ENCODE data around the gene MT2A. TPM values are rescaled to one million over a fixed set of nuclear protein-coding genes. Genes with fewer than 3 reads are reported as not detected.

The MT2A gene
- total RNA-seq, 4 donors from 2014 or later: 42.8 to 285 (median 54.6) TPM

DNA sequence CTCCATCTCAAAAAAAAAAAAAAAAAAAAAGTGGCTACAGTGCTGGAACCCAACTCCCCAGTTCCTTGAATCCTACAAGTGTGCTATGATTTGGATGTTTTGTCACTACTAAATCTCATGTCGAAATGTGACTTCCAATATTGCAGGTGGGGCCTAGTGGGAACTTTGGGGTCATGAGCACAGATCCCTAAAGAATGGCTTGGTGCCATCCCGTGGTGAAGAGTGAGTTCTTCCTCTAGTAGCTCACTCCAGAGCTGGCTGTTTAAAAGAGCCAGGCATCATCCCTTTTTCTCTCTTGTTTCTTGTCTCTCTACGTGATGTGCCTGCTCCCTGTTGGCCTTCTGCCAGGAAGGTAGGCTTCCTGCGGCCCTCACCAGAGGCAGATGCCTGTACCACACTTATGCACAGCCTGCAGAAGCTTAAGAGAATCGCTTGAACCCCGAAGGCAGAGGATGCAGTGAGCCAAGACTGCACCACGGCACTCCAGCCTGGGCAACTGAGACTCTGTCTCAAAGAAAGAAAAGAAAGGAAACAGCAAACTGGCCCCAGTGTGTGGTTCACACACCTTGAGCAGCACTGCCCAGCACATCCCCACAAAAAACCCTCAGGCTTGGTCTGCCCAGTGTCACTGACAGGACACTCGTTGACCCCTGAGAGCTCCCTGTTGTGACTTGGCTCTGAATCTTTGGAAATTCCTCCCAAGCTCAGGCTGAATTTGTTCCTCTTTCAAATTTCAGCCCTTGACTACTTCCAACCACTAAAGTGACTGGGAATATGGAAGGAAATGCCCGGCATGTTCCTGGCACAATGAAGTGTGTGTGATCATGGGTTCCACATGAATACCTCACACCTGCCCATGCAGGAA, 20.3 kb downstream of the MT2A start:
- no peaks in the 10 kb centered on the region for H3K9me3 ChIP-seq
- no peaks in the 10 kb centered on the region for H3K36me3 ChIP-seq
- DNase-seq: peak in 1 of 2 donors; percentile 30
- peak overlapping the region; percentile 28 to 95 (median 58) for H3K27ac ChIP-seq
- H3K27me3 ChIP-seq: no peaks in the 10 kb centered on the region
- TF ChIP-seq POLR2A (IDR thresholded peaks at IDR 0.05): no peak
- TF ChIP-seq, protein P1, sequence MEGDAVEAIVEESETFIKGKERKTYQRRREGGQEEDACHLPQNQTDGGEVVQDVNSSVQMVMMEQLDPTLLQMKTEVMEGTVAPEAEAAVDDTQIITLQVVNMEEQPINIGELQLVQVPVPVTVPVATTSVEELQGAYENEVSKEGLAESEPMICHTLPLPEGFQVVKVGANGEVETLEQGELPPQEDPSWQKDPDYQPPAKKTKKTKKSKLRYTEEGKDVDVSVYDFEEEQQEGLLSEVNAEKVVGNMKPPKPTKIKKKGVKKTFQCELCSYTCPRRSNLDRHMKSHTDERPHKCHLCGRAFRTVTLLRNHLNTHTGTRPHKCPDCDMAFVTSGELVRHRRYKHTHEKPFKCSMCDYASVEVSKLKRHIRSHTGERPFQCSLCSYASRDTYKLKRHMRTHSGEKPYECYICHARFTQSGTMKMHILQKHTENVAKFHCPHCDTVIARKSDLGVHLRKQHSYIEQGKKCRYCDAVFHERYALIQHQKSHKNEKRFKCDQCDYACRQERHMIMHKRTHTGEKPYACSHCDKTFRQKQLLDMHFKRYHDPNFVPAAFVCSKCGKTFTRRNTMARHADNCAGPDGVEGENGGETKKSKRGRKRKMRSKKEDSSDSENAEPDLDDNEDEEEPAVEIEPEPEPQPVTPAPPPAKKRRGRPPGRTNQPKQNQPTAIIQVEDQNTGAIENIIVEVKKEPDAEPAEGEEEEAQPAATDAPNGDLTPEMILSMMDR (IDR thresholded peaks at IDR 0.05): no peak
- 61 to 70% methylated on average over 9 of the region's 9 CpGs for whole genome bisulfite sequencing, 2 donors
- peaks cover 0 to 10% of the 10 kb centered on the region in 2 donors for H3K4me1 ChIP-seq
- intact Hi-C loops (cut with DNase I): no loop called here
- no peak overlapping the region for H3K4me3 ChIP-seq (replicated peaks in 1 of 3)

GRCh38 chr16:56629531-56629930, 21.1 kb downstream of the MT2A start:
- Histone ChIP-seq H3K27me3 (no peaks in the 10 kb centered on the region), H3K4me3 (replicated peaks in 1 of 3) (no peak overlapping the region), H3K36me3 (no peaks in the 10 kb centered on the region), H3K27ac (peak overlapping the region in 1 of 3 donors; percentile 95), H3K9me3 (no peaks in the 10 kb centered on the region), H3K4me1 (peaks cover 0 to 10% of the 10 kb centered on the region in 2 donors)
- TF ChIP-seq POLR2A (IDR thresholded peaks at IDR 0.05): no peak
- WGBS, 2 donors: 91 to 95% methylated on average over 3 of the region's 3 CpGs
- DNase-seq: no peak
- intact Hi-C loops (cut with DNase I): no loop called here

DNA sequence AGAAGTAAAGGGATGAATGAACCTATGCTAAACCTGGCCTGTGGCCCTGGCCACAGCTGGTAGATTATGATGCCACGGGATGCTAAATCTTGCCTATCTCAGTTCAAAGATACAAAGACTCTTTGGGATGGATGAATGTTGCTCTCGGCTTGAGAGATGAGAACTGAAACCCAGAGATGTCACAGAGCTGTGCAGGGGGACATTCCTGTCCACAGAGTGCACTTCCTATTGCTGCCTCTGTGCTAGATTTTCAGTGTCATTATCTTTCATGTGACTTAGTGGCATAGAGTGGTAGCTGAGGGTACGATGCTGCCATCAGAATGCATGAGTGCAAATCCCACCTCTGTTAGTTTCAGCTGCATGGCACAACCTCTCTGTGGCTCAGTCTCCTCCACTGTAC, 21.8 kb downstream of the MT2A start:
- H3K27ac ChIP-seq: no peak overlapping the region
- H3K4me3 ChIP-seq (replicated peaks in 1 of 3): no peak overlapping the region
- no peaks in the 10 kb centered on the region for H3K9me3 ChIP-seq
- intact Hi-C loops (cut with DNase I): no loop called here
- peaks cover 0 to 10% of the 10 kb centered on the region in 2 donors for H3K4me1 ChIP-seq
- DNase-seq: no peak
- peaks cover 1% of the 10 kb centered on the region for H3K27me3 ChIP-seq
- 82 to 93% methylated on average over 3 of the region's 3 CpGs for WGBS, 2 donors
- TF ChIP-seq POLR2A (IDR thresholded peaks at IDR 0.05): no peak
- TF ChIP-seq, protein P1 (IDR thresholded peaks at IDR 0.05): no peak
- no peaks in the 10 kb centered on the region for H3K36me3 ChIP-seq

DNA sequence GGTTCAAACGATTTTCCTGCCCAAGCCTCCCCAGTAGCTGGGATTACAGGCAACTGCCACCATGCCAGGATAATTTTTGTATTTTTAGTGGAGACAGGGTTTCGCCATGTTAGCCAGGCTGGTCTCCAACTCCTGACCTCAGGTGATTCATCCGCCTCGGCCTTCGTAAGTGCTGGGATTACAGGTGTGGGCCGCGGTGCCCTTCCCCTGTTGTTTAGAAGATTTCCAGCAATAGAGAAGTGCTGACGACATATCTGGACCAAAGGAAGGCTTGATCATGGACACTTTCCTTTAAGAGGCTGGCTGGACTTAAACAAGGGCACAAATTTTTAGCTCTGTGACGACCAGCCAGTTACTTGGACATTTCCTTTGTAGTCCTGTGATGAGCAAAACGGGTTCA, 22.8 kb downstream of the MT2A start:
- Histone ChIP-seq H3K27me3 (peaks cover 4% of the 10 kb centered on the region), H3K9me3 (no peaks in the 10 kb centered on the region), H3K27ac (peak overlapping the region in 1 of 3 donors; percentile 73), H3K4me3 (replicated peaks in 1 of 3) (no peak overlapping the region), H3K4me1 (peaks cover 0 to 10% of the 10 kb centered on the region in 2 donors), H3K36me3 (no peaks in the 10 kb centered on the region)
- TF ChIP-seq POLR2A (IDR thresholded peaks at IDR 0.05): no peak
- TF ChIP-seq, protein P1 (IDR thresholded peaks at IDR 0.05): no peak
- DNase-seq: no peak
- intact Hi-C loops (cut with DNase I): no loop called here
- 89 to 93% methylated on average over 10 of the region's 10 CpGs for WGBS, 2 donors

DNA sequence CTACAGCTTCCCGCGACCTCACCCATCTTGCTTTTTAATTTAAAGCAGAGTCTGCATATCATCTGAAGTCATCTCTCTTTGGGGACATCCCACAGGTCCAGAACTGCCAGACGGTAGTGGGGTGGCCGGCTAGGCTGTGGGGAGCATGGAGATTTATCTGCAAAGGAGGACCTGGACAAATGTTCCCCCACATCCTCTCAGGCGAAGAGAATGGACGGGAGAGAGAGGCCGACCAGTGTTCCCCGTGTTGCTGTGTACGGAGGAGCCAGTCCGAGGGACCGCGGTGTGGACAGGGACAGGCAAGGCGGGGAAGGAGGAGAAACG, 23.4 kb downstream of the MT2A start:
- H3K36me3 ChIP-seq: no peaks in the 10 kb centered on the region
- WGBS, 2 donors: 26 to 32% methylated on average over 12 to 14 of the region's 14 CpGs
- DNase-seq: no peak
- peaks cover 0 to 10% of the 10 kb centered on the region in 2 donors for H3K4me1 ChIP-seq
- intact Hi-C loops (cut with DNase I): no loop called here
- peak overlapping the region; percentile 22 to 73 (median 58) for H3K27ac ChIP-seq
- no peak for TF ChIP-seq POLR2A (IDR thresholded peaks at IDR 0.05)
- TF ChIP-seq, protein P1 (IDR thresholded peaks at IDR 0.05): no peak
- H3K9me3 ChIP-seq: no peaks in the 10 kb centered on the region
- H3K27me3 ChIP-seq: peaks cover 4% of the 10 kb centered on the region
- H3K4me3 ChIP-seq (replicated peaks in 1 of 3): peak overlapping the region; percentile 14 to 41 (median 21)
